ENCODE results near the gene CDK5RAP2. TPM values are rescaled to one million over a fixed set of nuclear protein-coding genes. Genes with fewer than 3 reads are reported as not detected.
A peak's percentile ranks its signal among the peaks of the same experiment; 100 is the strongest.
"Not testable (repeated sequence)": the region's sequence is repeated elsewhere in the genome, so short reads cannot be mapped to it uniquely, and the experiment has no call there.

Gene CDK5RAP2
- total RNA-seq, 4 donors from 2014 or later: 53.5 to 74.2 (median 55.7) TPM

GRCh38 chr9:120531683-120532300, 48.2 kb downstream of the CDK5RAP2 start:
- TF ChIP-seq CTCF (IDR thresholded peaks at IDR 0.05) (no peak), POLR2A (IDR thresholded peaks at IDR 0.05) (no peak)
- no peak overlapping the region for H3K4me3 ChIP-seq (ENCODE audit: low read depth, poor library complexity, severe bottlenecking)
- peak in 1 of 2 donors; percentile 33 for DNase-seq (ENCODE audit: low spot score in 2 of 2)
- intact Hi-C loops (cut with DNase I; ENCODE audit: low total_unique reads): no loop called here
- WGBS, 2 donors: 49 to 56% methylated on average over 2 of the region's 2 CpGs

DNA sequence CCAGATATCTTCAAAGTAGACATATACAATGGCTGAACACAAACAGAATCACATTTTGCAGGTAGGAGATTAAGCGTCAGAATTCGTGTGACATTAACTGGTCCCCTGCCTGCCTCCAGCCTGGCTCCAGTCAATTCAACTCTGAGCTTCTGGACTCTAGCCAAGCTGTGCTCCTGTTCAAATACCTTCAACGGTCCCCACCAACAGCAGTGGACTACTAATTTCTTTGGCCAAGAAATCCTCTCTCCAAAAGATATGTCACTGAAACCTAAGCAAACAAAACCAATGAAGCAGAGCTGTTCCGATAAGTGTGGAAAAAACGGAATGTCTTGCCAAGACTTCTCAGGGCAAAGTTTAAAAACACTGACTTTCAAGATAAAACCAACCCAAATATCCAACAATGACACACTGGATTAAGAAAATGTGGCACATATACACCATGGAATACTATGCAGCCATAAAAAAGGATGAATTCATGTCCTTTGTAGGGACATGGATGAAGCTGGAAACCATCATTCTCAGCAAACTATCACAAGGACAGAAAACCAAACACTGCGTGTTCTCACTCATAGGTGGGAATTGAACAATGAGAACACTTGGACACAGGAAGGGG, 49.6 kb downstream of the CDK5RAP2 start:
- H3K4me3 ChIP-seq (ENCODE audit: low read depth, poor library complexity, severe bottlenecking); intact Hi-C loops (cut with DNase I; ENCODE audit: low total_unique reads); DNase-seq (ENCODE audit: low spot score in 2 of 2): not testable (repeated sequence)
- WGBS, 2 donors: 90 to 94% methylated on average over 6 of the region's 6 CpGs

GRCh38 chr9:120528829-120529228, 51.1 kb downstream of the CDK5RAP2 start:
- H3K4me3 ChIP-seq (ENCODE audit: low read depth, poor library complexity, severe bottlenecking): no peak overlapping the region
- TF ChIP-seq POLR2A (IDR thresholded peaks at IDR 0.05) (no peak), CTCF (IDR thresholded peaks at IDR 0.05) (no peak)
- 76 to 83% methylated on average over 7 of the region's 7 CpGs for whole genome bisulfite sequencing, 2 donors
- DNase-seq (ENCODE audit: low spot score in 2 of 2): no peak
- intact Hi-C loops (cut with DNase I; ENCODE audit: low total_unique reads): no loop called here

GRCh38 chr9:120528327-120528726, 51.6 kb downstream of the CDK5RAP2 start:
- TF ChIP-seq POLR2A (IDR thresholded peaks at IDR 0.05): no peak
- TF ChIP-seq CTCF (IDR thresholded peaks at IDR 0.05): no peak
- 86 to 96% methylated on average over 1 of the region's 1 CpG for WGBS, 2 donors

GRCh38 chr9:120526534-120526933, 53.4 kb downstream of the CDK5RAP2 start:
- no peak overlapping the region for H3K4me3 ChIP-seq (ENCODE audit: low read depth, poor library complexity, severe bottlenecking)
- no peak for TF ChIP-seq CTCF (IDR thresholded peaks at IDR 0.05)
- TF ChIP-seq POLR2A (IDR thresholded peaks at IDR 0.05): no peak
- DNase-seq (ENCODE audit: low spot score in 2 of 2): no peak
- intact Hi-C loops (cut with DNase I; ENCODE audit: low total_unique reads): no loop called here
- WGBS, 2 donors: 97 to 98% methylated on average over 3 of the region's 3 CpGs

More at GRCh38 chr9:120528327-120528726, 51.6 kb downstream of the CDK5RAP2 start:
- intact Hi-C loops (cut with DNase I; ENCODE audit: low total_unique reads): no loop called here
- no peak for DNase-seq (ENCODE audit: low spot score in 2 of 2)
- H3K4me3 ChIP-seq (ENCODE audit: low read depth, poor library complexity, severe bottlenecking): no peak overlapping the region

DNA sequence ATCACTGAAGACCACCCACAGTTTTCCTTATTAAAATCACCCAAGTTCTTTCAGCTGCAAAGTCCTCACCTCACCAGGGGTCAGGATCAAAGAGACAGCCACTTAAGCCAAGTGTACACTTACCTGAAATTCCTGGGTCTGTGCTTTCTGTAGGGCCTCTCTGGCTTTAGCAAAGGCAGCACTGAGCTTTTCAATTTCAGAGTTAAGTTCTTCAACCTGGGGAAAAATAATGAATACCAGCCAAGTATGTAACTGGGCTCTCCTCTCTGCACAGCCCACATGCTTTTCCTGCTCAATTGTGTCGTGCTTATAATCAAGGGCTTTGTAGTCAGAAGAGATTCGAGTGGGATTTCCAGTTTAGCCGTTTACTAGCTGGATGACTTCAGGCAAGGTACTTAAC, 55.1 kb downstream of the CDK5RAP2 start:
- intact Hi-C loops (cut with DNase I; ENCODE audit: low total_unique reads): no loop called here
- TF ChIP-seq CTCF (IDR thresholded peaks at IDR 0.05): no peak
- TF ChIP-seq POLR2A (IDR thresholded peaks at IDR 0.05): no peak
- 45 to 60% methylated on average over 3 of the region's 3 CpGs for WGBS, 2 donors

More for the DNA sequence above, 55.1 kb downstream of the CDK5RAP2 start:
- no peak for DNase-seq (ENCODE audit: low spot score in 2 of 2)
- H3K4me3 ChIP-seq (ENCODE audit: low read depth, poor library complexity, severe bottlenecking): no peak overlapping the region
